Activated CD4-positive, CD25-positive, alpha-beta regulatory T cell treated with anti-CD3 and anti-CD28 coated beads, Interleukin-2, amount 50 U/mL, for 24 hours (primary cell): ENCODE measurements around the gene ANHX.

Experiments
- ATAC-seq, 2 donors: fragments of 150-1000 bp; cut with Tn5 transposase; one replicate each; pipeline ENCODE4 v1.10.0; 2021; ENCODE audit warnings: mild to moderate bottlenecking in 1 of 2, moderate library complexity in 1 of 2

ANHX gene

DNA sequence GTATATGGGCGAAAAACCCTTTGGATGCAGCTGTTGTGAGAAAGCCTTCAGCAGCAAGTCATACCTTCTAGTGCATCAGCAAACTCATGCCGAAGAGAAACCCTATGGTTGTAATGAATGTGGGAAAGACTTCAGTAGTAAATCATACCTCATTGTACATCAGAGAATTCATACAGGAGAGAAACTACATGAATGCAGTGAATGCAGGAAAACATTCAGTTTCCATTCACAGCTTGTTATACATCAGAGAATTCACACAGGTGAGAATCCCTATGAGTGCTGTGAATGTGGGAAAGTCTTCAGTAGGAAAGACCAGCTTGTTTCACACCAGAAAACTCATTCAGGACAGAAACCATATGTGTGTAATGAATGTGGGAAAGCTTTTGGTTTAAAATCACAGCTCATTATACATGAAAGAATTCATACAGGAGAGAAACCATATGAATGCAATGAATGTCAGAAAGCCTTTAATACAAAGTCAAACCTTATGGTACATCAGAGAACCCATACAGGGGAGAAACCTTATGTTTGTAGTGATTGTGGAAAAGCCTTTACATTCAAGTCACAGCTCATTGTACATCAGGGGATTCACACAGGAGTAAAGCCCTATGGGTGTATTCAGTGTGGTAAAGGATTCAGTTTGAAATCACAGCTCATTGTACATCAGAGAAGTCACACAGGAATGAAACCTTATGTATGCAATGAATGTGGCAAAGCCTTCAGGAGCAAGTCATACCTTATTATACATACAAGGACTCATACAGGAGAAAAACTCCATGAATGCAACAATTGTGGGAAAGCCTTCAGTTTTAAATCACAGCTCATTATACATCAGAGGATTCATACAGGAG is 33.0 kb downstream of the ANHX start:
- ATAC-seq, result no peak

DNA sequence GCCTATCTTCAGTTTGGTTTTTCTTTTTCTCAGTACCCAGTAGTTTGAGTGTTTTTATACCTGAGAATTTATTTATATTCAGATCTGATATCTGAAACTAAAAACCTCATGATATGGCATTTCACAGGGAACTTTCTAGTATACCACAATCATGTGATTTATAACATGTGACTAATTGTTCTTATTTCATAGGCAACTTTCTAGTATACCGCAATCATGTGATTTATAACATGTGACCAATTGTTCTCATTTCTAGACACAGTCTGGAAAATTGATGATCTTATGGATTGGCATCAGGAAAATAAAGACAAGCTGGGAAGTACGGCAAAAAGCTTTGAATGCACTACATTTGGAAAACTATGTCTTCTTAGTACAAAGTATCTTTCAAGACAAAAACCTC is 33.8 kb downstream of the ANHX start:
- no peak for ATAC-seq

DNA sequence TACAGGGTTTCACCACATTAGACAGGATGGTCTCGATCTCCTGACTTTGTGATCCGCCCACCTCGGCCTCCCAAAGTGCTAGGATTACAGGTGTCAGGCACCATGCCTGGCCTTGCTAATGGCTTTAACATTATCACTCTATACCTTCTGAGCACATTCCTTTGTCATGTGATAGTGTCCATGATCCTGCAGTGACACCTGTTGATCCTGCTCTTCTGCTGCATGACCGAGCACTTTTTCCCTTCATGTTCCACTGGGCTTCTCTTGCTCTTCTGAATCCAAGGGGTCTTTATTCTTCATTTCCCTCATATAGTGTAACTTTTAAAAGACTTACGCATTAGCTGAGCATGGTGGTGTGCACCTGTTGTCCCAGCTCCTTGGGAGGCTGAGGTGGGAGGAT is 42.8 kb downstream of the ANHX start:
- no peak for ATAC-seq

DNA sequence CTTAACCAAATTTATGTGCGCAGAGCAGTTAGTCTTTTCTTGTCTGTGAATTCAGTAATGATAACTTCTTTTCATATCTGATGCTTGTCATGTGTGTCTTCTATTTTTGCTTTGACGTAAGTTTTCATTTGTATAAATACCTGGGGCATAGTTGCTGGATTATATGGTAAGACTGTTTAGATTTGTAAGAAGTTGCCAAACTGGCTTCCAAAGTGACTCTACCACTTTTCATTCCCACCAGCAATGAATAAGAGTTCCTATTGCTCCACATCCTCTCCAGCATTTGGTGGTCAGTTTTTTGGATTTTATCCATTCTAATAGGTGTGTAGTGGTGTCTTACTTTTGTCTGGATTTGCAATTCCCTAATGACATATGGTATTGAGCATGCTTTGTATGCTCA is 45.5 kb downstream of the ANHX start:
- no peak for ATAC-seq

DNA sequence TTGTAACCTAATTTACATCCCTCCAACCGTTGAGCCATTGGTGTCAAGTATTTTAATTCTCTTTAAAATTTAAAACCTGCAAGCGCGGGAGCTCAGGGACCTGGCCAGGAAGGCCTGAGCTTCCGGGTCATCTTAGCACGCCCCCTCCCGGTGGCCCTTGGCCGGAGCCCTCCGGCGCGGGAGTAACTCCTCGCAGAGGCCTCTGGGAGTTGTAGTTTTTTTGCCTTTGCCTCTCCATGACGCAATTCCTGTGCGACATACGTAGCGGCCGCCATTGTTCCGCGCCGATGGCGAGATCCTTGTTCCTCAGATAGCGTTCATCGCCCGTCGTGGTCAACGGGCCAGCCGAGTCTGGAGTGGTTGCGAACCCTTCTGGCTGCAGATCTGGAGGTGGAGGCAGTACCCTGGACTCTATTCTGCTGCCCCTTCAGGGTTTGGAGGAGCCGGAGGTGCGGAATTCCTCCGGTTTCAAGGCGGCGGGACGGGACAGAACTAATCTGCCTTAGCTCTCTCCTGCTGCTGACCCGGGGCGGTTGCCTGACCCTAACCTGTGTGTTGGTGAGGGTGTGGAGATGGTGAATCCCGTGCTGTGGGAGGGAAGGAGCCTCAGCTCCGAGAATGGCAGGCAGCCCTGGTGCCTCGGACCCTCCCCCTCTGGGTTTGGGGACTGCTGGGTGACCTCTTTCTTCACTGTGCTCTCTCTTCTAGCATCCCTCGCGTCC is 54.3 kb downstream of the ANHX start, which contains the start of gene ZNF268:
TSS of gene ZNF268 (plus strand) at position 258 of the 722 bp plus-strand sequence. CDS start 503 bp downstream, outside the sequence.
- peak; percentile 93 to 97 for ATAC-seq

DNA sequence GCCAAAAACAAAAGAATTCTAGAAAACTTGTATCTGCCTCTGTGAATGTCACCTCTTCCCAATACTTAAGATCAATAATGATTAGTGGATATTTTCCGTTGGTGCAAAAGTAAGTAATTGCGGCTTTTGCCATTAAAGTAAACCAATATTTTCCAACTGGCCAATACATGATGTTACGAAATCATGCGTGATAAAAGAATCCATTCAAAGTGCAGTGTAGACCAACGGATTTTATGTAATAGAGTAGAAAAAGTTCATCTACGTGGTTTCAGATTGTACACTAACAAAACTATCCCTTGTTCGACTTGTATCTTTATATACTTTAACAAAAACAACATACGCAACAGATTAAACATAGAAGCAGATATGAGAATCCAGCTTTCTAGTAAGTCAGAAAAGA is 55.0 kb downstream of the ANHX start:
- no peak for ATAC-seq

DNA sequence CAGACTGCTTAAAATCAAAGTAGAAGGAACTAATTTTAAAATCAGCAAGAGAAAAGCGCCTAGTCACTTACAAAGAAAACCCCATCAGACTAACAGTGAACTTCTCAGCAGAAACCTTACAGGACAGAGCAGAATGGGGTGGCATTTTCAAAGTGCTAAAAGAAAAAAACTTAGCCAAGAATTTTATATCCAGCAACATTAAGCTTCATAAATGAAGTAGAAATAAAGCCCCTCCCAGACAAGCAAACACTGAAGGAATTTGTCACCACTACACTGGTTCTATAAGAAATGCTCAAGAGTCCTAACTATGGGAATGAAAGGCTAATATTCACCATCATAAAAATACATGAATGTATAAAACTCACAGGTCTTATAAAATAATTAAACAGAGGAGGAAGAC is 60.8 kb downstream of the ANHX start:
- no peak for ATAC-seq

DNA sequence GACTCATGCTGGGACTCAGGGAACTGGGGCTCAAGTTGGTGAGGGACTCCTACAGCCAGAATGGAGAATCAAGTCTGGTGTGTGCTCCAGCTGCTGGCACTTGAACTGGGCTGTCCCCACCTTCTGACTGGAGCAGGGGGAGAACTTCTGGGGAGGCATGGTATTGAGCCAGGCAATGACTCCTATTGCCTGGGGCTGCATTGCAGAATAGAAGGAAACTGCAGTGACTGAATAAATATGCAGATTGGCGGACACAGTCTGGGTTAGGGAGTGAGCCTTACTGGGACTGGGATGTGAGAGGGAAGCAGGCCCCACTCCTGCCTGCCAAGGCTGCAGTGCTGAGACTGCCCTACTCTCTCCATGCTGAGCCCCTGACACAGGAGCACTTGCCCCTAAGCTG is 63.2 kb downstream of the ANHX start:
- no peak for ATAC-seq
